SIG-M5 (cell line): ENCODE results near the gene SUMO1.

Experiments
- DNase-seq: peaks from one replicate; lab custom pipeline; 2025; lab: John Stamatoyannopoulos, UW

SUMO1 gene

GRCh38 chr2:202201220-202202160 lies 36.9 kb downstream of the SUMO1 start:
- DNase-seq, result no peak

DNA sequence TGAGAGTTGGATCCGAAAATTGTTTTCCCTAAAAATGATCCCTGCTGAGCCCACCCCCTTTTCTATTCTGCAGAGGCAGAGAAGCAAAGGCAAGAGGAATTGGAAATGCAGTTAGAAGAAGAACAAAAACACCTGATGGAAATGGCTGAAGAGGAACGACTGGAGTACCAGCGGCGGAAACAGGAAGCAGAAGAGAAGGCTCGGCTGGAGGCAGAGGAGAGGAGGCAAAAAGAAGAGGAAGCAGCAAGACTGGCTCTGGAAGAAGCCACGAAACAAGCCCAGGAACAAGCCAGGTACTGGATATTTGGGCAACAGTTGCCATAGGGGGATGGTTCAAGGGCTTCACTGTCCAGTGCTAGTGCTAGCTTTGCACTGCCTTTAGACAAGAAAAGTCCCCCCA lies 41.7 kb downstream of the SUMO1 start:
- DNase-seq, result no peak

GRCh38 chr2:202194418-202194817 lies 44.0 kb downstream of the SUMO1 start:
- DNase-seq, result no peak

GRCh38 chr2:202193881-202194353 lies 44.5 kb downstream of the SUMO1 start:
- no peak for DNase-seq

DNA sequence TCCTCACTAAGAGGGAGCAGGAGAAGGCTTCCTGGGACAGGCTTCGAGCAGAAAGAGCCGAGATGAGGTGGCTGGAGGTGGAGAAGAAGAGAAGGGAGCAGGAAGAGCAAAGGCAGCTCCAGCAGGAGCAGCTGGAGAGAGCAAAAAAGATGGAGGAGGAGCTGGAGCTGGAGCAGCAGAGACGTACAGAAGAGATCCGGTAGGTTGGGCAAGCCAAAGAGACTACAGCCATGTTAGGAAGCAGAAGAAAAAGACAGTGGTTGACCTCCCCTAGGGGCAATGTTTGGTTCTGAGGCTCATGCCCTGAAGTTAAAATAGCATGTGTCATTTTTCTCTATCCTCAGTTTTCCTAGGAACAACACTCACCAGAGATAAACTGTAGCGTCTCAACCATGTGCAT lies 45.1 kb downstream of the SUMO1 start:
- no peak for DNase-seq

GRCh38 chr2:202187570-202187969 lies 50.8 kb downstream of the SUMO1 start:
- no peak for DNase-seq

- DNase-seq, result no peak
Observed at GRCh38 chr2:202186641-202187202, 51.7 kb downstream of the SUMO1 start.

GRCh38 chr2:202185156-202185555 lies 53.2 kb downstream of the SUMO1 start:
- DNase-seq, result no peak

DNA sequence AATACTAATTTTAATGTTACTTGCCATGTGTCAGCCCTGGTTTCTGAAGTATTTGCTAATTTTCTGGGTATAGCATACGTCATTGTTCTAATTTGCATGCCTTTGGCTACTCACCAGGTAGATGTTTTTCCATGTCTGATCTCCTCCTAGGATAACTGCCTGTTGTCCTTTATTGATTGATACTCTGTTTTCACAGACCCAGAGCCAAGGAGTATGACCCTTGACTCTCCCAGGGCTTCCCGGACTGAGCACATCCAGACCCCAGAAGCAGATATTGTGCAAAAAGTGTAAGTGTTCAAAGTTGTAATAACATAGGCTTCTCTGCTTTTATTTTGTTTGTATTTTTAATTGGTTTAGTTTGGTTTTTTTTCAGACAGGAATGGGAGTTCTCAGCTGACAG lies 53.8 kb downstream of the SUMO1 start:
- no peak for DNase-seq

DNA sequence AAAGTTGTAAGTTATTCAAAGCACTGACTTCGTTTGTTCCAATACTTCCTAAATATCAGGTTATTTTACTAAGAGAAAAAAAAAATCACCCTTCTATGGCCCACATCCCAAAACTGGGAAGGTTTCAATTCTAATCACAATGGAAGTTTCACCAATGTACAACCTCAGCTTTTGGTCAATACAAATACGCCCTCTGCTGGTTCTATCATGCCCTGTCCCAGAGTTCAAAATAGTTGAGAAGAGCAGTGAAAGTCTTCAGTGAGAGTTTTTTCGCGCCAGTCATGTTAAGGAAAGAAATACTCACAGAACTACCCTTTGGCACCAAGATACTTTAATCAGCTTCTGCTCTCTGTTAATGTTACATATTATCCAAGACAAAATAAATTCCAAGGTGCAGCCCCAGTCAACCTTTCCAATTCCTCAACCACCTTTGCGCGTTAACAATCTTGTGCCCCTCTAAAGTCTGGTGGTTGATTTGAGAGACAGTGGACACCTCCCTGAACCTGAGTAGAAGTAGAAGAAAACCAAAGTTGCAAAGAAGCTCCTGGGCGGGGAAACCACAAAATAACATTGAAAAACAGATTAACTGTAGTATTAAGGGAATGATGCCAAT lies 59.9 kb downstream of the SUMO1 start:
- DNase-seq, result peak; percentile 27

GRCh38 chr2:202172439-202173211 lies 65.8 kb downstream of the SUMO1 start:
- DNase-seq, result no peak

GRCh38 chr2:202171241-202171825 lies 67.1 kb downstream of the SUMO1 start:
- DNase-seq, result no peak

GRCh38 chr2:202169832-202170424 lies 68.5 kb downstream of the SUMO1 start:
- no peak for DNase-seq

DNA sequence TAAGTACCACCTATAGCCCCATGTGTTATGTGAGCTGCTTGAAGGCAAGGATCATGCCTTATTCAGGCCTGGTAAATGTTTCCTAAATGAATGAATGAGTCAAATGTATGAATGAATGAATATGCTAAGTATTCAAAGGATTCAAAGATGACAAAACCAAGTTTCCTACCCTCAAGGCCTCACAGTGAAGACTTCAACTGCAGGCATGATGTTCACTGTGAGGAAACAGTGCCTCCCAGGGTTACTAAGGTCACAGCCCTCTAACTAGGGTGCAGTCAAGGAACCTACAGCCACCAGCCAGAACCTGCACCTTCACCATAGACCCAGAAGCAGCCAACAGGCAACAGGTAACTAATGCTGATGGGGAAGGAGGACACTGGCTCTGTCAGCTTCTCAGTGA lies 69.3 kb downstream of the SUMO1 start:
- no peak for DNase-seq

DNA sequence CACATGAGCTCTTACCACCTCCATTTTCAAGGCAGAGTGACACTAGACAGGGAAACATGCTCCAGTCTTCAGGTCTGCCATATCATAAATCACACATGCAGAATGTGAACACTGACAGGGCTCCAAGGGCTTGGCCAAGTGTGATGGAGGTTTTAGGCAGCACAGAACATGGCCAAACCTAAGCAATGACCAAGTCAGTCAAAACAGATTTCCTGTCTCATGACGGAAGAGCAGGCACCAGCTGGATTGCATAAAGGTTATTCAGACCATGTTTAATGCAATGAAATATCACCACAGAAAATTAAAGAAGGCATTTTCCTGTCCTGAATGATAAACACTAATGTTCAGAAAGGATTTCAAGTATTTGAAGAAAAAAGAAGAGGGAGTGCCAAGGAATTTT lies 72.5 kb downstream of the SUMO1 start:
- no peak for DNase-seq

DNA sequence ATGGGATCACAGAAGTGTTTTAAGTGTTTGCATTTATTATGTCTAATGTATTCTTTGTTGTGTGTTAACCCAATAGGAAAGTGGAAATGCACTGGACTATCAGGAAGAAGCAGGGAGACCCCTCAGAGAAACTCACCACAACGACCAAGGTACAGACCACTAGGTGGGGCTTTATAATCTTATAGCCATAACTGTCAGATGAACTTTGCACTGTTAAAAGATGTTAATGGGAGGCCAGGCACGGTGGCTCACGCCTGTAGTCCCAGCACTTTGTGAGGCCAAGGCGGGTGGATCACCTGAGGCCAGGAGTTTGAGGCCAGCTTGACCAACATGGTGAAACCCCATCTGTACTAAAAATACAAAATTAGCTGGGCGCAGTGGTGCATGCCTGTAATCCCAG lies 73.2 kb downstream of the SUMO1 start:
- no peak for DNase-seq

DNA sequence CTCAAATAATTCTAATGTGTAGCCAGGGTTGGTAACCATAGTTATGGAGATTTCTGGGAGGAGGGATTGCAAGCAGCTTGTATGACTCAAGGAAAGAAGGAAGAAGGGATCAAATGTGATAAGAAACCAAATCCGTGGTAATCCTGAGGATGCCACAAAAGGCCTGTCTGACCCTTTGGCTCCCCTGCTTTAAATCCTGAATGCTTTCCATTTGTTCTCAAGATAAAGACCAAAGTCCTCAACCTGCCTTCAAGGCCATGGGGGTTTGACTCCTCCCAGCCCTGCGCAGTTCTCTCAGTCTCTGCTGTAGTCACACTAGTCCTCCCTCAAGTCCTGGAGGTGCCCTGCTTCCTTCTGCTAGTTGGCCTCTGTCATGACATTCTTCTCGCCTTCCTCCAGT lies 74.0 kb downstream of the SUMO1 start:
- no peak for DNase-seq

- no peak for DNase-seq
Observed at GRCh38 chr2:202161151-202161835, 77.1 kb downstream of the SUMO1 start.

DNA sequence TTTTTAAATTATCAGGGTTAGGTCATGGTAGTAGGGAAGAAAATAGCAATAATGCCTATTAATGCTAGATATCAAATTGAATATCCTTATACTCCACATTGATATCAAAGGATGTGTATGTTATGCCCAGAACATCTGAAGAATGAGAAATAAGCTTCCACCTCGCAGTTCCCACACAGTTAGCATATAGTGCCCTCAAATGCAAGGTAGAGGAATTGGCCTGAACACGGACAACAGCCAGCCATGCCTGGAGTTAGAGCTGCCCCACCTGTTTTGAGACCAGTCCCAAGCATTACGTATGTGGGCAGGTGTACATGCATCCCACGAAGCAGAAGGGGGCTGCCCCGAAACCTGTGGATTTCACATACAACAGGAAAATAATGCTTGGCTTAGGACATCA lies 79.6 kb downstream of the SUMO1 start:
- DNase-seq, result no peak

- no peak for DNase-seq
Observed at GRCh38 chr2:202157211-202157990, 81.0 kb downstream of the SUMO1 start.
